ENCODE results near the gene RFX3.

DNA sequence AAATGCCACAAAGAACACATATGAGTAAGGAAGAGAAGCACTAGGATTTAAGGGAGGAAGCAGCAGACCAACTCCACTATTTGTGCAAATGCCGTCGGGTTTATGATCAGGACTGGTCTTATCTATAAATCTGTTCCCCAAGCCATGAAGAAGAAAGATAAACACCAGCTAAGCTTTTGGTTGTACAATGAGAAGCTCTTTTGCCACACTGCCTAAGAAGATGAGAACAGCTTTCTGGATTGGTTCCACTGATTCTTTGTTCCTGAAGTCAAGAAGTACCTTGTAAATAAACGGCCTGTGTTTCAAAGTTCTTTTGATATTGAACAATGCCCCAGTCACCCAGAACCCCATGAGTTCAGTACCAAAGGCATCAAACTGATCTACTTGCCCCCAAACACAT is 93.9 kb downstream of the RFX3 start:
- TF ChIP-seq CTCF (conservative IDR thresholded peaks at IDR 0.05) (no peak), EZH2 (IDR thresholded peaks at IDR 0.05; ENCODE audit: low read depth) (no peak)

All from PC-9 (cell line).